Measurements from ENCODE around the gene ZNF124. TPM values are rescaled to one million over a fixed set of nuclear protein-coding genes. Genes with fewer than 3 reads are reported as not detected.

Gene ZNF124
- total and polyA plus RNA-seq, 2 of the 13 experiments (the other 11 are each of a cell fraction or from before 2014, with no cell fraction given), result 9.7 to 134 TPM

DNA sequence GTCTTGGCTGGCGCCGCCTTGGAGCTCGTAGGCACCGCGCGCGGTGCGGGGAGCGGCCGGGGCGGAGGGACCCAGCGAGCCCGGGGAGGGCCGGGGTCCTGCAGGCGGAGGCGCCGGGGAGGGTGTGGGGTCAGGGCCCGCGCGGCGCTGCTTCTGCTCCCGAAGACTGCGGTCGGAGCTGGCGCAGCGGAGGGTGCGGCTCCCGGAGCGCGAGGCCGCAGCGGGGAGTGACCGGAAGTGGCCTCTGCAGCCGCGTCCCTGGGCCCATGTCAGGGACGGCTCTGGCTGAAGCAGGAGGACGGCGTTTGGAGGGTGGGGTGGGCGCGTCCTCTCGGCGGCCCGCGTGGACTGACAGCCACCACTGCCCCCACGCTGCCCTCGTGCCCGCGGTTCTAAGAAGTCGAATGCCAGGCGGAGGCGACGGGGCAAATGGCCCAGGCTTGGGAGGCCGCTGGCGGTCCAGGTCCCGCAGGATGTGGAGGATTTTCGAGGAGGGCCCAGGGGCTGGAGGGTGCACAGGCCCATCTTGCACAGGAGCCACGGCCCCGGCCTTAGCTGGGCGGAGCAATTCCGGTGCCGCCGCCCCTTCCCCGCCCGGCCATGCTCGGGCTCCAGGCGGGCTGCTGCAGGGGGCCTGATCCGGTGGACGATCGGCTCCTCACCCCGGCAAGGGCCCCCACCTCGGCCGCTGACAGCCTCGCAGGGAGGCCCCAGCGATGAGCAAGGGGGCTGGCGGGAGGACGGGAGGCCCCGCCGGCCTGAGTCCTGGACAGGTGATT lies 59.9 kb downstream of the ZNF124 start (continued):
- TF ChIP-seq ZFP37 (CRISPR knock-in tag; IDR thresholded peaks at IDR 0.05; ENCODE audit: borderline replicate concordance) (peak; percentile 24; the same call in 1 of the 2 replicates), HIC2 (CRISPR knock-in tag; IDR thresholded peaks at IDR 0.05; ENCODE audit: low read depth) (peak; percentile 66), ZNF790 (CRISPR knock-in tag; IDR thresholded peaks at IDR 0.05; ENCODE audit: borderline replicate concordance) (peak; percentile 92; the same call in 1 of the 2 replicates), RNF2 (conservative IDR thresholded peaks at IDR 0.05; ENCODE audit: low read depth) (0 out of 2 replicates have a peak, but pooled peaks have one; percentile 46), NR3C1 (CRISPR knock-in tag; IDR thresholded peaks at IDR 0.05) (no peak), MTA1 (CRISPR knock-in tag; IDR thresholded peaks at IDR 0.05; ENCODE audit: borderline replicate concordance) (peak; percentile 74; the same call in 1 of the 2 replicates), RAD51 (IDR thresholded peaks at IDR 0.05; ENCODE audit: borderline replicate concordance) (no peak), FLYWCH1 (CRISPR knock-in tag; IDR thresholded peaks at IDR 0.05) (0 out of 2 replicates have a peak, but pooled peaks have one; percentile 37), EEA1 (CRISPR knock-in tag; IDR thresholded peaks at IDR 0.05; ENCODE audit: borderline replicate concordance) (0 out of 2 replicates have a peak, but pooled peaks have one; percentile 27), ZNF660 (CRISPR knock-in tag; IDR thresholded peaks at IDR 0.05; ENCODE audit: borderline replicate concordance, low read depth) (no peak), KLF9 (CRISPR knock-in tag; IDR thresholded peaks at IDR 0.05; ENCODE audit: low read depth) (no peak), HNRNPLL (IDR thresholded peaks at IDR 0.05; ENCODE audit: low read depth, low read length, poor library complexity, severe bottlenecking) (peak; percentile 94), ZNF652 (CRISPR knock-in tag; IDR thresholded peaks at IDR 0.05; ENCODE audit: borderline replicate concordance, low read depth) (no peak), YEATS2 (CRISPR knock-in tag; IDR thresholded peaks at IDR 0.05; ENCODE audit: borderline replicate concordance) (peak; percentile 53; the same call in 1 of the 2 replicates), ZNF256 (CRISPR knock-in tag; conservative IDR thresholded peaks at IDR 0.05) (no peak; the same call in 1 of the 2 replicates), BHLHE40 (IDR thresholded peaks at IDR 0.05; ENCODE audit: low read length) (peak; percentile 41; the same call in 1 of the 2 replicates), FOXC1 (CRISPR knock-in tag; IDR thresholded peaks at IDR 0.05; ENCODE audit: borderline replicate concordance) (0 out of 2 replicates have a peak, but pooled peaks have one; percentile 56), KDM3A (CRISPR knock-in tag; IDR thresholded peaks at IDR 0.05; ENCODE audit: low read depth) (0 out of 2 replicates have a peak, but pooled peaks have one; percentile 34), ATAD3A (CRISPR knock-in tag; IDR thresholded peaks at IDR 0.05) (no peak), HES4 (CRISPR knock-in tag; IDR thresholded peaks at IDR 0.05; ENCODE audit: borderline replicate concordance) (peak; percentile 90)
- TF ChIP-seq, protein P1, sequence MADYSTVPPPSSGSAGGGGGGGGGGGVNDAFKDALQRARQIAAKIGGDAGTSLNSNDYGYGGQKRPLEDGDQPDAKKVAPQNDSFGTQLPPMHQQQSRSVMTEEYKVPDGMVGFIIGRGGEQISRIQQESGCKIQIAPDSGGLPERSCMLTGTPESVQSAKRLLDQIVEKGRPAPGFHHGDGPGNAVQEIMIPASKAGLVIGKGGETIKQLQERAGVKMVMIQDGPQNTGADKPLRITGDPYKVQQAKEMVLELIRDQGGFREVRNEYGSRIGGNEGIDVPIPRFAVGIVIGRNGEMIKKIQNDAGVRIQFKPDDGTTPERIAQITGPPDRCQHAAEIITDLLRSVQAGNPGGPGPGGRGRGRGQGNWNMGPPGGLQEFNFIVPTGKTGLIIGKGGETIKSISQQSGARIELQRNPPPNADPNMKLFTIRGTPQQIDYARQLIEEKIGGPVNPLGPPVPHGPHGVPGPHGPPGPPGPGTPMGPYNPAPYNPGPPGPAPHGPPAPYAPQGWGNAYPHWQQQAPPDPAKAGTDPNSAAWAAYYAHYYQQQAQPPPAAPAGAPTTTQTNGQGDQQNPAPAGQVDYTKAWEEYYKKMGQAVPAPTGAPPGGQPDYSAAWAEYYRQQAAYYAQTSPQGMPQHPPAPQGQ (CRISPR knock-in tag; IDR thresholded peaks at IDR 0.05; ENCODE audit: borderline replicate concordance), result peak; percentile 70; the same call in 1 of the 2 replicates

All from HepG2 (cell line).